Activated naive CD8-positive, alpha-beta T cell treated with anti-CD3 and anti-CD28 coated beads, Interleukin-2, amount 10 ng/mL, durations not matched to agents 7 days and 5 days (primary cell): ENCODE measurements around the gene ORC4. TPM values are rescaled to one million over a fixed set of nuclear protein-coding genes. Genes with fewer than 3 reads are reported as not detected.

Source experiments
- ATAC-seq: fragments of 150-1000 bp; cut with Tn5 transposase; one replicate; pipeline ENCODE4 v1.10.0; 2021; ENCODE audit warnings: low read depth, moderate library complexity
- POLR2A ChIA-PET: fragments of 350-600 bp; sonication (Branson Sonifier 250); formaldehyde crosslinking; loops from one replicate; lab custom pipeline; 2021; ENCODE audit warnings: antibody characterized with exemption; lab: Charles Lee
- DNase-seq: peaks from one replicate; pipeline ENCODE4 v3.0.0; 2021
- H3K27ac Mint-ChIP-seq: one replicate; pipeline ENCODE4 v1.8.0; 2022; ENCODE audit warnings: mild to moderate bottlenecking, mixed read lengths
- H3K27me3 Mint-ChIP-seq: one replicate; pipeline ENCODE4 v1.8.0; 2022; ENCODE audit warnings: mild to moderate bottlenecking, moderate library complexity, mixed read lengths
- H3K36me3 Mint-ChIP-seq: one replicate; pipeline ENCODE4 v1.8.0; 2021; ENCODE audit warnings: mild to moderate bottlenecking, mixed read lengths
- H3K4me1 Mint-ChIP-seq: one replicate; pipeline ENCODE4 v1.8.0; 2021; ENCODE audit warnings: mixed read lengths
- H3K4me3 Mint-ChIP-seq: one replicate; pipeline ENCODE4 v1.8.0; 2022; ENCODE audit warnings: mild to moderate bottlenecking, moderate library complexity, mixed read lengths
- H3K9me3 Mint-ChIP-seq: one replicate; pipeline ENCODE4 v1.8.0; 2021; ENCODE audit warnings: mixed read lengths
- total RNA-seq, 2 experiments: library from RNA; stranded (reverse); gene quantifications; one replicate each; pipeline ENCODE4 v1.2.3, GENCODE V29; 2021

The ORC4 gene
- total RNA-seq, 2 experiments from 2014 or later = 40.0 to 42.3 TPM

GRCh38 chr2:147945660-147946059 is 74.9 kb downstream of the ORC4 start:
- Mint-ChIP-seq H3K27ac (no peak overlapping the region), H3K27me3 (no peaks in the 10 kb centered on the region), H3K36me3 (no peaks in the 10 kb centered on the region), H3K9me3 (no peaks in the 10 kb centered on the region), H3K4me3 (no peak overlapping the region), H3K4me1 (no peaks in the 10 kb centered on the region)
- ATAC-seq (no peak), DNase-seq (no peak)
- POLR2A ChIA-PET = no interaction called here

- H3K9me3 Mint-ChIP-seq = no peaks in the 10 kb centered on the region
- no peak for DNase-seq
- H3K27ac Mint-ChIP-seq = no peak overlapping the region
- no peaks in the 10 kb centered on the region for H3K27me3 Mint-ChIP-seq
- H3K4me1 Mint-ChIP-seq = no peaks in the 10 kb centered on the region
- H3K36me3 Mint-ChIP-seq = no peaks in the 10 kb centered on the region
- POLR2A ChIA-PET = no interaction called here
- no peak for ATAC-seq
- H3K4me3 Mint-ChIP-seq = no peak overlapping the region
These were observed 81.2 kb downstream of the ORC4 start for GRCh38 chr2:147939313-147939712.

GRCh38 chr2:147937744-147938349 is 82.7 kb downstream of the ORC4 start:
- Mint-ChIP-seq H3K27me3 (no peaks in the 10 kb centered on the region), H3K9me3 (no peaks in the 10 kb centered on the region), H3K4me3 (no peak overlapping the region), H3K36me3 (no peaks in the 10 kb centered on the region), H3K27ac (no peak overlapping the region), H3K4me1 (no peaks in the 10 kb centered on the region)
- no peak for DNase-seq
- no peak for ATAC-seq
- POLR2A ChIA-PET = no interaction called here

- Mint-ChIP-seq H3K27me3 (no peaks in the 10 kb centered on the region), H3K36me3 (peaks cover 3% of the 10 kb centered on the region), H3K9me3 (no peaks in the 10 kb centered on the region), H3K4me3 (no peak overlapping the region), H3K27ac (no peak overlapping the region), H3K4me1 (no peaks in the 10 kb centered on the region)
- DNase-seq = no peak
- ATAC-seq = no peak
- POLR2A ChIA-PET = no interaction called here
These were observed 85.5 kb downstream of the ORC4 start for GRCh38 chr2:147934881-147935620.

GRCh38 chr2:147933931-147934330 is 86.6 kb downstream of the ORC4 start:
- Mint-ChIP-seq H3K36me3 (peaks cover 5% of the 10 kb centered on the region), H3K27me3 (no peaks in the 10 kb centered on the region), H3K4me1 (no peaks in the 10 kb centered on the region), H3K4me3 (no peak overlapping the region), H3K9me3 (no peaks in the 10 kb centered on the region), H3K27ac (no peak overlapping the region)
- ATAC-seq = no peak
- no peak for DNase-seq
- POLR2A ChIA-PET = no interaction called here

DNA sequence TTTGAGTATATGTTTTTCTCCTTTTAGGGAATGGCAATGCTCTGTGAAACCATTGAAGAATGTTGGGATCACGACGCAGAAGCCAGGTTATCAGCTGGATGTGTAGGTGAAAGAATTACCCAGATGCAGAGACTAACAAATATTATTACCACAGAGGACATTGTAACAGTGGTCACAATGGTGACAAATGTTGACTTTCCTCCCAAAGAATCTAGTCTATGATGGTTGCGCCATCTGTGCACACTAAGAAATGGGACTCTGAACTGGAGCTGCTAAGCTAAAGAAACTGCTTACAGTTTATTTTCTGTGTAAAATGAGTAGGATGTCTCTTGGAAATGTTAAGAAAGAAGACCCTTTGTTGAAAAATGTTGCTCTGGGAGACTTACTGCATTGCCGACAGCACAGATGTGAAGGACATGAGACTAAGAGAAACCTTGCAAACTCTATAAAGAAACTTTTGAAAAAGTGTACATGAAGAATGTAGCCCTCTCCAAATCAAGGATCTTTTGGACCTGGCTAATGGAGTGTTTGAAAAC is 93.4 kb downstream of the ORC4 start:
- Mint-ChIP-seq H3K9me3 (no peaks in the 10 kb centered on the region), H3K4me1 (no peaks in the 10 kb centered on the region), H3K27me3 (no peaks in the 10 kb centered on the region), H3K27ac (no peak overlapping the region), H3K36me3 (peaks cover 6% of the 10 kb centered on the region), H3K4me3 (no peak overlapping the region)
- ATAC-seq (no peak), DNase-seq (no peak)
- POLR2A ChIA-PET = no interaction called here

DNA sequence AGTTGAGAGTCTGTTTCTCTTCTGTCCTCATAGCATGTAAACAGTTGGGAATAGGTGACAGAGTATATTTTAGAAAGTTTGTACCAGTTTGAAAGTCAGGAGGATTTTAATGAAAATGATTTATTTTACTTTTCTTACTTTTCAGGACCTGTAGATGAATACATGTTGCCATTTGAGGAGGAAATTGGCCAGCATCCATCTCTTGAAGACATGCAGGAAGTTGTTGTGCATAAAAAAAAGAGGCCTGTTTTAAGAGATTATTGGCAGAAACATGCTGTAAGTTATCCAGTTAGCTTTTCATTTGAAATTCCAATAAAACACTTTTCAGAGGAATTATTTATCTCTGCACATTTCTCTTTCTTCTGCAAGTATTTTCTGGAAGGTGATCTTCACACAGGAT is 94.7 kb downstream of the ORC4 start:
- ATAC-seq (no peak), DNase-seq (no peak)
- no peak overlapping the region for H3K4me3 Mint-ChIP-seq
- peaks cover 3% of the 10 kb centered on the region for H3K36me3 Mint-ChIP-seq
- POLR2A ChIA-PET = no interaction called here
- H3K27me3 Mint-ChIP-seq = no peaks in the 10 kb centered on the region
- no peaks in the 10 kb centered on the region for H3K4me1 Mint-ChIP-seq
- H3K27ac Mint-ChIP-seq = no peak overlapping the region
- H3K9me3 Mint-ChIP-seq = no peaks in the 10 kb centered on the region

DNA sequence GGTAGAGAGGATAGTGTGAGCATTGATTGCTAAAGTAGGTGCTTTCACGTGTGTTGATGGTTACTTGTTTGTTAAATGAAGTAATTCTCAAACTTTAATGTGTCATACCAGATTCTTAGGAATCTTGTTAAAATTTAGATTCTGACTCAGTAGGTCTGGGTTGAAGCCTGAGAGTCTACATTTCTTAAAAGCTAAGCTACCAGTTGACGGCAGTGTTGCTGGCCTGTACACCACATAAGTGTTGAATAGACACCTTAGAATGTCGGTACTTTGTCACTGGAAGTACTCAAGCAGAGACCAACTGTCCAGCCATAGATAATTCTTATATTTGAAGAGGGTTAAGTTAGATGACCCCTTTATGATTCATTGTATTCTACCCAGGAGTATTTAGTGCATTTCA is 95.9 kb downstream of the ORC4 start:
- H3K27me3 Mint-ChIP-seq = no peaks in the 10 kb centered on the region
- H3K9me3 Mint-ChIP-seq = no peaks in the 10 kb centered on the region
- DNase-seq (no peak), ATAC-seq (no peak)
- no peak overlapping the region for H3K4me3 Mint-ChIP-seq
- peaks cover 2% of the 10 kb centered on the region for H3K36me3 Mint-ChIP-seq
- POLR2A ChIA-PET = no interaction called here
- no peak overlapping the region for H3K27ac Mint-ChIP-seq
- H3K4me1 Mint-ChIP-seq = no peaks in the 10 kb centered on the region

GRCh38 chr2:147923846-147924245 is 96.7 kb downstream of the ORC4 start:
- Mint-ChIP-seq H3K27me3 (no peaks in the 10 kb centered on the region), H3K4me3 (no peak overlapping the region), H3K4me1 (no peaks in the 10 kb centered on the region), H3K27ac (no peak overlapping the region), H3K36me3 (peaks cover 1% of the 10 kb centered on the region), H3K9me3 (no peaks in the 10 kb centered on the region)
- ATAC-seq (no peak), DNase-seq (no peak)
- POLR2A ChIA-PET = no interaction called here

GRCh38 chr2:147917161-147917560 is 103.4 kb downstream of the ORC4 start:
- DNase-seq = no peak
- H3K27ac Mint-ChIP-seq = no peak overlapping the region
- no peaks in the 10 kb centered on the region for H3K9me3 Mint-ChIP-seq
- no peaks in the 10 kb centered on the region for H3K4me1 Mint-ChIP-seq
- no peak overlapping the region for H3K4me3 Mint-ChIP-seq
- POLR2A ChIA-PET = no interaction called here
- no peak for ATAC-seq
- H3K36me3 Mint-ChIP-seq = no peaks in the 10 kb centered on the region
- H3K27me3 Mint-ChIP-seq = no peaks in the 10 kb centered on the region

DNA sequence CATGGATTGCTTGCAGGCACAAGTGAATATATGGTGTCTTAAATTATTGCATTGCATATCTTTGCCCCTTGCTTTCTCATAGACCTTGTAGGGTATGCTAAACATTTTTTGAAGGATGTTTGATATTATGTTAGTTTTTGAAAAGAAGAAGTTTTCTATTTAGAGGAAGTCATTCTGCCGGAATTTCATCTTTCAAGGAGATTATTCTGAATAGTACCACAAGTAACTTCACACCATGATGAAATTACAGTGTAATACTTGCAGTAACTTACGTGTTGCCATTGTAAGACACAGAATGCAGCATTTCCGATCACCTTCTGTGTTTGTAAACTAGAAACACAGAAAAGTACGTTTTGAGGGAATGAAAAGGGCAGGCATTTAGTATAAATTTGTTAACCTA is 103.8 kb downstream of the ORC4 start:
- Mint-ChIP-seq H3K9me3 (no peaks in the 10 kb centered on the region), H3K36me3 (no peaks in the 10 kb centered on the region), H3K4me1 (no peaks in the 10 kb centered on the region), H3K27me3 (no peaks in the 10 kb centered on the region), H3K4me3 (no peak overlapping the region), H3K27ac (no peak overlapping the region)
- no peak for DNase-seq
- POLR2A ChIA-PET = no interaction called here
- ATAC-seq = no peak

DNA sequence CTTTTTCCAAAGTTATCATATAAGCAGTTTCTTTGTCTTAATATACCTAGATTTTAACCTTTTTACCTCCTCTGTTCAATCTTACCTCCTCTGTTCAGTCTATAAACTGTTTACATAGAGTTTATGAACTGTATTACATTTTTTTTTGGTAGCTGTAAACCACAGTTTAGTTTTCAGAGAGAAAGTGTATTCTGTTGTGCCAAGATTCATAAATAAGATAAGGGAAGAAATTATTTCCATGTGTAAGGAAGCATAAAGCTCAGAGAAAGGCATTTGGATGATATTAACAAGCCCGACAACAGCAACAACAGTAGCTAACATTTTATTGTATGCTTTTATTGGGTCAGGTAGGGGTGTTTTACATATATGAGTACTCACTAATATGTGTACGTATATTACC is 104.5 kb downstream of the ORC4 start:
- H3K27me3 Mint-ChIP-seq = no peaks in the 10 kb centered on the region
- no peak overlapping the region for H3K4me3 Mint-ChIP-seq
- POLR2A ChIA-PET = no interaction called here
- H3K36me3 Mint-ChIP-seq = no peaks in the 10 kb centered on the region
- DNase-seq (no peak), ATAC-seq (no peak)
- H3K9me3 Mint-ChIP-seq = no peaks in the 10 kb centered on the region
- no peak overlapping the region for H3K27ac Mint-ChIP-seq
- no peaks in the 10 kb centered on the region for H3K4me1 Mint-ChIP-seq

DNA sequence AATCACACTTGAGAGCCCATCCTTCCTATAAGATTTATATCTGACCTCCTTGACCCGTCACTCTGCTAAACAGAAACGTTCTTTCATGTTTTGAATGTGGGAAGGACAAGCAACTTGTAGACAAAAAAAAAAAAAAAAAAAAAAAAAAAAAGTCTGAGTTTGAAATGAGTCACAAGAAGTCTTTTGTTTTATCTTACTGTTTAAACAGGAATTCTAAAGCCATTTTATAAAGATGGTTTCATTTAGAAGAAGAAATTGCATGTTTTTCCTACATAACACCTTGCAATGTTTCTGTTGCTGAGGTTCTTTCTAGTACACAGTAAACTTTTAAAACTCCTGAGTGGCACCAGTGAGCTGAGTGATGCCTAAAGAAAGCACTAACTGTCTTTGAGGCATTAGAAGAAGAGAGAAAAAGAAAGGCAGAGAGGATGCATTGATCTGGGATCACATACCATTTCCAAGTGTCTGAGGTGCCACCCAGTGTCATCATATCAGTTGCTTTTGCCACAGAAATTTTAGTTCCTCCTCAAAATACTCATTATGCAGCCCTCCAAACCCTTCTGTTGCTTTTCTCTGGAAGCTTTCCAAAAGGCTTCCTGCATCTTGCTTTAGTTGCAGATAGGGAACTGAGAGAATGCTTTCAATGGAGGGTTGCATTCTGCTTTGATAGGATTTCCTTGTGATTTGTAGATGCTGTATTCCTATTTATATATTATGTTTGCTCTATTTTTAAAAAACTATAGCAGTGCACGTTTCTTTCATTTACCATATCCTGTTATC is 106.6 kb downstream of the ORC4 start:
- H3K36me3 Mint-ChIP-seq = no peaks in the 10 kb centered on the region
- no peaks in the 10 kb centered on the region for H3K9me3 Mint-ChIP-seq
- H3K27me3 Mint-ChIP-seq = no peaks in the 10 kb centered on the region
- ATAC-seq (no peak), DNase-seq (no peak)
- POLR2A ChIA-PET = no interaction called here
- no peak overlapping the region for H3K4me3 Mint-ChIP-seq
- peaks cover 1% of the 10 kb centered on the region for H3K4me1 Mint-ChIP-seq
- H3K27ac Mint-ChIP-seq = no peak overlapping the region
